ENCODE measurements around the gene LCE3B.
"Not testable (repeated sequence)": the region's sequence is repeated elsewhere in the genome, so short reads cannot be mapped to it uniquely, and the experiment has no call there.

The LCE3B gene, protein sequence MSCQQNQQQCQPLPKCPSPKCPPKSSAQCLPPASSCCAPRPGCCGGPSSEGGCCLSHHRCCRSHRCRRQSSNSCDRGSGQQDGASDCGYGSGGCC

DNA sequence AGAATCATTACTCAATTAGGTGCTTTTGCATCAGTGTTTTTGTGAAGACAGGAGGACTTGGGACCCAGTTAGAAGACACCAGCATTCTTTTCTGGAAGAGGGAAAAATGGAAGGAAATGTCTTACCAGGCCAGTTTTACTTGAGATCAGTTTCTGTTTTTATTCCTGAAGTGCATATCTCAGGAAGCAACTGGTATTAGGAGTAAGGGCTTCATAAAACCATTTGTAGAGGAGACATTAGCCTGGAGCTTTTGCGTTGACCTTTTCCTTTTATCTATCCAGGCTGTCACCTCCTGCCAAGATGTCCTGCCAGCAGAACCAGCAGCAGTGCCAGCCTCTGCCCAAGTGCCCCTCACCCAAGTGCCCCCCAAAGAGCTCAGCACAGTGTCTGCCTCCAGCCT, at the start of gene LCE3B:
Gene LCE3B, plus strand, starts transcription at position 301 of the 400 bp plus-strand sequence. Its CDS starts 0 bp downstream, at position 301.
- DNase-seq (ENCODE audit: low spot score): no peak

DNA sequence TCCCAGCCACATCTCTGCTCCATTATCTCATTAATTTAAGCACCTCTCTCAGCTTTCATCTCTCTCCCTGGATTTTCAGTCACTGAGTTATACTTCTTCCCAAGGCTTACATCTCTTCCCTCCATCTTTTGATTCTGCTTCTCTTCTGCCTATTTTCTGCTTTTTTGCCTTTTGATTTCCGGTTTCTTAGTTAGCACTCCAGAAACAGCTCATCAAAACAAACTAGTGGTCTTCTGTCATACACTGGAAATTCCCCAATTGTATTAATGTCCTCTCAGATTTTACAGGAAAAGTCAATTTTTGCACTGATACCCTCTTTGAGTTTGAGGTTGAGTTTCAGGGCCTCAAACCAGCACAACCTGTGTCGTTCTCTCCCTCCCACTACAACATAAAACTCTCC, 48.5 kb upstream of the LCE3B start:
- DNase-seq (ENCODE audit: low spot score): no peak

DNA sequence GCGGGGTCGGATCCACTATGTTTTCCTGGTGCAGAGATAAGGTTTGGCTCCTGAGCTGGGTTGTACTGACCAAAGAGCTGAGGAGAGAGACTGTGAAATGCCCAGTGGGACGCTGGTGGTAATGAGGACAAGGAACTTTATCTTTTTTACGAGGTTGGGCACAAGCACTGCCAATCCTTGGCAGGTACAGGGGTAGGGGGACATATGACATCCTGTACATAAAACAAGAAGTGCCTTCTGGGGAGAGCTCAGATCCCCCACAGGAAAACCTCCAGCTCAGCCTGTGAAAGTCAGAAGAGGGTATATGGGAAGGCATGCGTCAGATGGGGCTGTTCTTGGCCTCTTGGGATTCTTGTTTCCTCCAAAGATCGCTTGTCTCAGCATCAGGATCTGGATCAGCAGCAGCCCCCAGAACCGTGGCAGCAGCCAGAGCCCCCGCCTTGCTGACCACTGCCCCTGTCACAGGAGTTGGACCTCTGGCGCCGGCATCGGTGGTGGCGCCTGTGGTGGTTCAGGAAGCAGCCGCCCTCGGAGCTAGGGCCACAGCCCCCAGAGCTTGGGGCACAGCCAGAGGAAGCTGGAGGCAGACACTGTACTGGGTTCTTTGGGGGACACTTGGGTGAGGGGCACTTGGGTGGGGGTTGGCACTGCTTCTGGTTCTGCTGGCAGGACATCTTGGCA, 47.9 kb upstream of the LCE3B start:
- no peak for DNase-seq (ENCODE audit: low spot score)

DNA sequence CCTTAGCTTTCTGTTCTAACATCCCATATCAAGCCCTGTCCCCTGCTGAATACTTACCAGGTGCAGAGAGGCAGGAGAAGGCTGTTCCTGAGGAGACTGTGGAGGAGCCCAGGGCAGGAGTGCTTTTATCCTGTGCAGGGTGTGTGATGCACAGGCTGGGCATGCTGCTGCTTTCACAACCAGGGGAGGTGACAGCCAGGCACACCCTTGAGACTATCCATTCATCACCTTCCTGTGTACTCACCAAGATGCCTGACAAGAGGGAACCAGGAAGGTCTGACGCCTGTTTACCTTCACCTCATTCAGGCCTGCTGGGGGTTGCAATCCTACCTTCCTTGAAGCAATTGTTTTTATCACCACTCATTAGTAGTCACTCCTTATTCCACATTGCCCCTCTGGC, 46.9 kb upstream of the LCE3B start, which contains the start of gene LCE3E:
Gene LCE3E, minus strand, starts transcription at position 100 of the 400 bp plus-strand sequence. CDS start 572 bp downstream, outside the sequence.
- DNase-seq (ENCODE audit: low spot score): no peak

DNA sequence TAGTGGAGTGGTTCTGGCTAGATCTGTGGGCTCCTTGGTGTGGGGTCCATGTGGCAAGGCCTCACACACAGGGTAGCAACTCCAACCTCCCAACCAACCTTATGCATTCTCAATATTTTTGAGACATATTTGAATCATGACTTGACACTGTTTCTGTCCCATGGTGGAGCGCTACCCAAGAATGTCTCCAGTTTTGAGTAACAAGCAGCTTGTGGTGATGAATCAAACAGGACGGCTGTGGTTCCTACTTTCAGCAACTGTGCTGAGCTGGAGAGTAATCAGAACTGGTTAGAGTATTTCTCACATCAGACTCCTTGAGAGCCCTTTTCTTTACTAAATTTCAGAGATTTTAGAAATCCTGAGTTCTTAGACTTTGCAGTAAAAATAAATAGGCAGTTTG, 36.4 kb upstream of the LCE3B start:
- DNase-seq (ENCODE audit: low spot score): no peak

DNA sequence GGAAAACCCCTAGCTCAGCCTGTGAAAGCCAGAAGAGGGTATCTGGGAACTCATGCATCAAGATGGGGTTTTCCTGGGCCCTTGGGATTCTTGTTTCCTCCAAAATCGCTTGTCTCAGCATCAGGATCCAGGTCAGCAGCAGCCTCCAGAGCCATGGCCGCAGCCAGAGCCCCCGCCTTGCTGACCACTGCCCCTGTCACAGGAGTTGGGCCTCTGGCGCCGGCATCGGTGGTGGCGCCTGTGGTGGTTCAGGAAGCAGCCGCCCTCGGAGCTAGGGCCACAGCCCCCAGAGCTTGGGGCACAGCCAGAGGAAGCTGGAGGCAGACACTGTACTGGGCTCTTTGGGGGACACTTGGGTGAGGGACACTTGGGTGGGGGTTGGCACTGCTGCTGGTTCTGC, 34.1 kb upstream of the LCE3B start:
- DNase-seq (ENCODE audit: low spot score): not testable (repeated sequence)

DNA sequence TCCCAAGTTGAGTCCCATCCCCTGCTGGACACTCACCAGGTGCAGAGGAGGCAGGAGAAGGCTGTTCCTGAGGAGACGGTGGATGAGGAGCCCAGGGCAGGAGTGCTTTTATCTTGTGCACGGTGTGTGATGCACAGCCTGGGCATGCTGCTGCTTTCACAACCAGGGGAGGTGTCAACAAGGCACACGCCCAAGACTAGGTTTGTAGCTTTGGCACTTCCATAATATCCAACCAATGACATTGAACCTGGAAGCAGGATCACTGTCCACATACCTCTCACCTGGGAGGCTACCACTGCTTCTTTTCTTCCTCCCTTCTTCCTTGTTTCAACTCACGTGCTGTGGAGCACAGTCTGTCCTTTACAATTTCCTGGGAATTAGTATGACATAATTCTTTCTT, 33.2 kb upstream of the LCE3B start, which contains the start of gene LCE3D:
Gene LCE3D, minus strand, starts transcription at position 84 of the 400 bp plus-strand sequence. CDS start 580 bp downstream, outside the sequence.
- DNase-seq (ENCODE audit: low spot score): no peak

DNA sequence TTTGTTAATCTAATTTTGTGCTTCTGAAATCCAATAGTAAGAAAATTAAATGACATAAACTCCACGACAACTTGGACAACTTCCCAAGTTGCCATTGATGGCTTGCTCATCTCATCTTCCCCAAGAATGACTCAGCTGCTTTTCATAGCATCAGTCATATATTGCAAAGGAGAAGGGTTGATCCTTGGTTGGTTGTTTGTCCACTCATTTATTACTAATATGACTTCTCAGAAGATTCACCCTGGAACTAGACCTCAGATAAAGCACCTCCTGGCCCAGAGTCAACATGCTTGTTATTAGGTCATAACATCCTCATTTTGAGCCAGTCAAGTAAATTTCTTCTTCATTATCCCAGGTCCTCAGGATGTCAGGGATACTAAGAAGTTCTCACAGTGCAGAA, 31.0 kb upstream of the LCE3B start:
- DNase-seq (ENCODE audit: low spot score): no peak

DNA sequence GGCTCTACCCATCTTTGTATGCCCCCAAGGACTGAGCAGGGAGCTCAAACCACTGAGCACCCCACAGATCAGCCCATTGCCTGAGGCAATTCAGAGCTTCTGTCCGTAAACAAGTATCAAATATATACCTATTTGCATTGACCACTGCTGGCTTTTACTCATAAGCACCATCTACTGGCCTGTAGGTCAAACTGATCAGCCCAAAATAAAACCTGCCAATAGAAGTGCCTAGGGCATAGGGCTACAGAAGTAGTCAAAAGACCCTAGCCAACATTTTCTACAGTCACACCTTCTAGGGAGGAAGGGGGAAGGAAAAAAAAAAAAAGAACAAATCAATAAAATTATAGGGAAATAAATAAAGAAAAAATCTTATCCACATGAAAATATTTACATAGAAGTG, 28.0 kb upstream of the LCE3B start:
- DNase-seq (ENCODE audit: low spot score): no peak

DNA sequence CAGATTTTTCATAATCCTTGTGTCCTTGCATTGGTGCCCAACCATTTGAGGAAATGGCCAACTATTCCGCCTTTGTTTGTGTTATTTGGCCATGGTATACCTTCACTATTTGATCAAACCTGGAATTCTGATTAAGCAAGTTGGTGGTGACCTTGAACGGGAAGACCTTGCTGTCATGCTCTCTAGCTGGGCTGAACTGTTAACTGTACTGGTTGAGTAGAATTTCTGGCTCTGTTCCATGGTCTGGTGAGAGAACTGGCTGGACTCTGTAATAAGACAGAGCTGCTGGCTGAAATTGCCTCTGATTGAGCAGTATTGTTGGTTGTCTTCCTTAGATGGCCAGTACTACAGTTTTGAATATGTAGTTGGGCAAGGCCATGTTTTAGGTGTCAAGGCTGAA, 16.6 kb upstream of the LCE3B start:
- no peak for DNase-seq (ENCODE audit: low spot score)

DNA sequence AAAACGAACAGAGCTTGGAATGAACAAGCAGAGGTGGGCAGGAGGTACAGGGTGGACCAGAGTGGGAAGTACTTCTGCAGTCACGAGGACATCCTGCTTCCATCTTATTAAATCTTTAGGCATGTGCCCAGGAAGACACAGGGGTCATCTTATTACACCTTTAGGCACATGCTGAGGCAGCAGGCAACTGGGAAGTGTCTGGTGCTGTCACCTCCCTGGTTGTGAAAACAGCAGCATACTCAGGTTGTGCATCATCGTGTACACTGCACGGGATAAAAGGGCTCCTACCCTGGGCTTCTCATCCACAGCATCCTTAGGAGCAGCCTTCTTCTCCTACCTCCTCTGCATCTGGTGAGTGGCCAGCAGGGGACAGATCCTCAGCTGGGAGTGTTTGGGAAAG, 13.7 kb upstream of the LCE3B start, which contains the start of gene LCE3C:
Gene LCE3C, plus strand, starts transcription at position 301 of the 400 bp plus-strand sequence. CDS start 498 bp downstream, outside the sequence.
- DNase-seq (ENCODE audit: low spot score): no peak

DNA sequence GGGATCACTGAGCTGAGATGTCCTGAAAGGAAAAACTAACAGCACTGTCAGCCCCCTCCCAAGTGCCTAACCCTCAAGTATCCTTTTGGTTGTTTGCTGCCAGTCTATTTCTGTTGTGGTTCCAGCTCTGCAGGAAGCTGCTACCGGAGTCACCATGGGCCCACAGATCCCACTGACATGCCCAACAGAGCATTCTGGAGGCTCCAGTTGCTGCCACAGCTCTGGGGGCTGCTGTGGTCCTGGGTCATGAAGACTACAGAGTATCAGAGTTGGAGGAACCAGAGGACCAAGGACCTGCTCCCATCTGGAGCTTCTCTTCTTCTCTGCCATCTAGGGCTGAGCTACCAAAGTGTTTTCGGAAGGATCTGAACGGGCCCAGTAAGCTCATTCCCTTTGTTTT, 8.4 kb downstream of the LCE3B start:
- DNase-seq (ENCODE audit: low spot score): no peak

DNA sequence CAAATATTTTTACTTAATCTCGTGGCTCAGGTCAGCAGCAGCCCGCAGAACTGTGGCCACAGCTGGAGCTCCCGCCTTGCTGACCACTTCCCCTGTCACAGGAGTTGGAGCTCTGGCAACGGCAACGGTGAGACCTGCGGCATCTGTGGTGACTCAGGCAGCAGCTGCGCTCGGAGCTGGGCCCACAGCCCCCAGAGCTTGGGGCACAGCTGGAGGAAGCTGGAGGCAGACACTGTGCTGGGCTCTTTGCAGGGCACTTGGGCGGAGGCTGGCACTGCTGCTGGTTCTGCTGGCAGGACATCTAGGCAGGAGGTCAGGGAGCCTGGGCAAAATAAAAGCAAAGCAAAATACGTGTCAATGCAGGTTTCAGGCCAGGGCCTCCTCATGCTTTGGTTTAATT, 9.2 kb downstream of the LCE3B start, which contains the start of gene LCE3A:
Gene LCE3A, minus strand, starts transcription at position 301 of the 400 bp plus-strand sequence. Its CDS starts 0 bp downstream, at position 301.
- no peak for DNase-seq (ENCODE audit: low spot score)

DNA sequence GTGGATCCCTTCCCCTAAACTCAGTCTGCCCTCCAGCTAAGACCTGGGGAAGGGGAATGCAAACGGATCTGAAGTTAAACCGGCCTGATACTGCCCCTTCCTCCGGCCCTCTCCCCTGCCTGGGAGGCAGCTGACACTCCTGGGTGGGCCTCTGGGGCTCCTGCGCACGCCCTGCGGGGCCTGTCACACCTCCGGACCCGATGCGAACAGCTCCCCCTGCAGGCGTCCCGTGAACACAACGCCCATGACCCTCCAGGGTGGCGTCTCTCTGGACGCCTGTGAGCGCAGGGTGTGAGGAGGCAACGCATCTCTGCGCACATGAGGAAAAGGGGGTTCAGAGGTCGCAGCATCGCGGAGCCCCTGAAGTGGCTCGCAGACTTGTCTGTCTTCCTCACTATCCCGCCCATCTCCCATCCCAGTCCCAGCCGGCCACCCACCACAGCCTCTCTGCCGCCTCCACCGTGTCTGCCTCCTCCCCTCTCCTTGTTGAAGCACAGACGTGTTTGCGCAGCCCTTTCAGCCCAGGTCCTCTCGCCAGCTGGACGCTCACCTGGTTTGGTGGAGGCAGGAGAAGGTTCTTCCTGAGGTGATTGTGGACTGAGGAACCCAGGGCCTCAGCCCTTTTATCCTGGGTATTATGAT, 9.7 kb downstream of the LCE3B start:
- DNase-seq (ENCODE audit: low spot score): peak; percentile 31

DNA sequence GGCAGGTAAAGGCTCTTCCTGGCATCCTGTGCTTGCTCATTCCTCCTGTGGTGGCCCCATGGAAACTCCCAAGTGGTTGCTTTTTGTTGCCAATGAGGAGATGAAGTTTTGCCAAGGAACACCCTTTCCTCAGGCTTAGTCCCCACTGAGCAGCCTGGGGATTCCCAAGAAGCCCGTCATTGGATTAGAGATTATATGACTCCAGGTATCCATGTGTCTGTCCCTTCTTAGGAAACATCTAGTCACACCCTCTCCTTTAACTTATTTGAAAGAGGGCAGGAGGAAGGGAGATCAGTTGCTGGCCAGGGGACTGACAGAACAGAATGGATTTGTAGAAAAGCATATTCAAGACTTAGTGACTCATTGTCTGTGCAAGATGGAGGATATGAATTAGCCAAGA, 13.1 kb downstream of the LCE3B start:
- no peak for DNase-seq (ENCODE audit: low spot score)

DNA sequence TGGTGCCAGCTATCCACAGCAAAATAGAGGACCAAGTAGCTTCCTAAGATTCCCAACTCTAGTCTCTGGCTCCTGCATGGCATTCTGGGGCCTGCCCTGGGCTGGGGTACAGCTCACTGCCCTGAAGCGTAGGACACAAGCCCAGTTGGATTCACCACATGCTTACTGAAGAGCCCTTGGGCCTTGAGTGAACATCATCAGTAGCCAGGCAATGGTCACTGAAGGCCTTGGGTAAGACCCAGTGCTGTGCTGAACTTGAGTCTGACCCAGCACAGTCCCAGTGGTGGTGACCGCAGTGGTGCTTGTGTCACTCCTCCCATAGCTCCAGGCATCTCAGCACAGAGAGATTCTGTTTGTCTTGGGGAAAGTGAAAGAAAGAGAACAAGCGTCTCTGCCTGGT, 17.0 kb downstream of the LCE3B start:
- DNase-seq (ENCODE audit: low spot score): no peak

DNA sequence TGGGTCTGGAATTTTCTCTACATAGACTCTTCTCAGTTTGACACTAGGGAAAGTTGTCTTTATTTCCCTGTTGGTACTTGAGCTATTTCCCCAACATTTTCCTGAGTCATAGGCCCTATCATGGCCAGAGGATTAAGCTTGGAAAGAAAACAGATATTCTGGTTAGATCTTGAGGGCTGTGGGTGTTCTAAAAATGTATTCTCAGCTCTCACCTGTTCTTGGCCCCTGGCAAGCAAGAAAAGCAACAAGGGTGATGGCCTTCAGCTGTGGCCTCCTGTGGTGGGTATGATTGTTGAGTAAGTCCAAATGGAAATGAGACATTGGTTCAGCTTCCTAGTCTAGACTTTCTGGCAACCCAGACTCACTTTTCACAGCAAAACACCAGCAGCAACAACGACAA, 26.7 kb downstream of the LCE3B start:
- no peak for DNase-seq (ENCODE audit: low spot score)

DNA sequence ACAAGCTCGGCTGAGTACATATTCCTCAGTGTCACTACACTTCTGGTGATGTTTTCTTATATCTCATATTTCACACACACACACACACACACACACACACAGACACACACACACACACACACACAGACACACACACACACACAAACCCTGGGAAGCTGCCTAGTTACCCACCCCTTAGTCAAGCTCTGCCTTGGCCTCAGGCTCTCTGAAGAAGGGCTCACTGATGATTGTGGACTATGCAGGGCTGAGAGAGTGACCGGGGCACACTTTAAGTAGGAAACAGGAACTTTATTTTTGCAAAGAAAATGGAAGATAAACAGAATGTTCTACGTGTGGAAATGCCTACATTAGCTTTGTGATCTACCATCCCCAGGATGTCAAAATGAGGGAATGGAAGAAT, 30.3 kb downstream of the LCE3B start:
- no peak for DNase-seq (ENCODE audit: low spot score)

DNA sequence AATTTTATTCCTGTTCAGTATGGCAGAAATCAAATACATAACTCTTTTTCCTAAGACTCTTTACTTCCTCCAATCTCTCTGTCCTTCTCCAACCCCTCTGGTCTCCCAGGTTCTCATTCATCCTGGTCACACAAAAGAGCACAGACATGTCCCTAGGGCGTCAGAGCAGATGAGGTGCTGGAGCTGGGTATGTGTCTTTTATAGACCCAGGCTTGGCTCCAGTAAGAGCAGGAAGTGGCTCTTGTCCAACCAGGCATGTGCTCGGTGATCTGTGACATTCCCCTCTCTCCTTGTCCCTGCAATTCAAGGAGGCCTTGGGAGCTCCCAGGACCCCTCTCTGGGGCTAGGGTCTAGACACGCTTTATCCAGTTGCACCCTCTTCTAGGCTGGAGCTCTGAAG, 31.5 kb downstream of the LCE3B start:
- DNase-seq (ENCODE audit: low spot score): no peak

DNA sequence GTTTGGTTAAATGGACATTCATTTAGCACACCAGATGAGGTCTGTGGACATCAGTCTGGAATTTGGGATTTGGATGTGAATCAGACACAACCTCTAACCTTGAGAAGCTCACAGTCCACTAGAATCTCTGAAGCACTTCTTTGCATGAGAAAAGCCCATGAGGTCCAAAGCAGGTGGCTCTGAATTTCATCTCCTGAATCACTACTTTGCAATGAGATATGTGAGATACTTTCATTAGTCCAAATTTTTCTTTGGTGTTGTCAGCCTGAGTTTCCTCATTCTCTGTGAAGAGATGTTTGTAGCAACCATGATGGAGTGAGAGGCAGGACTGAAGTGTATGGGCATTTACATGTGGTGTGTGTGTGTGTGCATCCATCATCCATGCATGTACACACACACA, 33.0 kb downstream of the LCE3B start:
- no peak for DNase-seq (ENCODE audit: low spot score)

DNA sequence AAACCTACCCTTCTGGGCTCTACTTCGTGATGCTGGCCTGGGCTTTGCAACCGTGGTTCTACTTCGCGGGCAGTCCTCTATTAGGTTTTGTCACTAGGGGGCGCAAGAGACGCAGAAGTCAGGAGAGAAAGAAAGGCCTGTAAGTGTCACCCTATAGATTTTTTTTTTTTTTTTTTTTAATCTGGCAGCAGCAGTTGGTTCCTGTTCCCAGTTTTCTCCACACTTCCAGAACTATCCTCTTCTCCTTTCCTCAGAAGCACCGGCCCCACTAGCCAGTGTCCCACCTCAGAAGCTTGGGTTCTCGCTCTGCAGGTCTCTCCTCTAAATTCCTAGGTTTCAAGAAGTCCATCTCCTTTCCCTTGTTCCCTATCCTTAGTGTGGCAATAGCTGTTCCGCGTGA, 40.5 kb downstream of the LCE3B start:
- DNase-seq (ENCODE audit: low spot score): peak; percentile 45

DNA sequence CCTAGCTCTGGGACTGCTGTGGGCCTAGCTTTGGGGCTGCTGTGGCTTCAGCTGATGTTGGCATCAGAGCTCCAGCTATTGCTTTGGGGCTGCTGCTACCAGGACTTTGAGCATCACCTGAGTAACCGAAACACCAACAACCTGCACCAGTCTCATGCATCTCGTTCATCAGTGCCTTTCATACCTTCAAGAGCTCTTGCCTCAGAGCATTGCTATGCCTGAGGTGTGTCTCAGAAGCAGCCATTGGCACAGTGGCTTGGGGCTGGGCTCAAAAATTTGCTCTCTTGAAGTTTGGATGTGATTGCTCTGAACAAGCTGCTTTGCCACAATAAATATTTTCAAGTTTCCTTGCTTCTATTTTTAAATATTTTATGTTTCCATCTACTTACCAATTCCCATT, 42.8 kb downstream of the LCE3B start:
- no peak for DNase-seq (ENCODE audit: low spot score)

DNA sequence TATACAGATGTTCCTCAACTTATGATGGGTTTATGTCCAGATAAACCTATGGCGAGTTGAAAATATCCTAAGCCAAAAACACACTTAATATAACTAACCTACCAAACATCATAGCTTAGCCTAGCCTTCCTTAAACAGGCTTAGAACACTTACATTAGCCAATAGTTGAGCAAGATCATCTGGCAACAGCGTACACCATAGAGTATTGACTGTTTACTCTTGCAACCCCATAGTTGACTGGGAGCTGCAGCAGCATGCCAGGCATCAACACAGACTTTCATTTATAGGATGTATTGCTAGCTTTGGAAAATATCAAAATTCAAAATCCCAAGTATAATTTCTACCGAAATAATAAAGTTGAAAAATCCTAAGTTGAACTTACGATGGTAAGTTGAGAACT, 44.1 kb downstream of the LCE3B start:
- no peak for DNase-seq (ENCODE audit: low spot score)

Measured in germinal center (tissue), 1 donor.